Hepatocyte (in vitro differentiated cells): Measurements from ENCODE around the gene CITED4.

Experiments used
- CTCF ChIP-seq: fragments of 200-600 bp; sonication (generic); IDR thresholded peaks from 2 replicates; pipeline ENCODE4 v1.5.1; 2016; ENCODE audit warnings: antibody characterized with exemption, mild to moderate bottlenecking; ENCODE audit not compliant: poor library complexity
- EZH2 ChIP-seq: fragments of 200-600 bp; sonication (generic); IDR thresholded peaks from 2 replicates; pipeline ENCODE4 v1.6.1; 2016; ENCODE audit warnings: antibody characterized with exemption, mild to moderate bottlenecking, borderline replicate concordance
- EZH2phosphoT487 ChIP-seq: fragments of 200-600 bp; sonication (generic); IDR thresholded peaks from one replicate; pipeline ENCODE4 v1.6.1; 2018; ENCODE audit warnings: antibody characterized with exemption, mild to moderate bottlenecking, low read depth, moderate library complexity; ENCODE audit not compliant: unreplicated experiment, severe bottlenecking

GRCh38 chr1:40894455-40894854 is 32.3 kb upstream of the CITED4 start:
- TF ChIP-seq CTCF (no peak), EZH2phosphoT487 (no peak), EZH2 (no peak)
